Keratinocyte (primary cell): ENCODE measurements around the gene CCT3. TPM values are rescaled to one million over a fixed set of nuclear protein-coding genes. Genes with fewer than 3 reads are reported as not detected.
"Not testable (repeated sequence)": the region's sequence is repeated elsewhere in the genome, so short reads cannot be mapped to it uniquely, and the experiment has no call there.

Experiments
- DNase-seq: peaks from one replicate; pipeline ENCODE4 v3.0.0-alpha.2; 2011; ENCODE audit warnings: low read depth, missing footprints, low spot score
- FAIRE-seq: peaks from 2 replicates; lab custom pipeline; 2011; peaks lifted over from hg19 to GRCh38; lab: Jason Lieb, UNC
- H2AFZ ChIP-seq: 2 replicates; pipeline ENCODE4 v1.6.0; 2012; ENCODE audit warnings: low read length, control low read depth, inconsistent platforms; ENCODE audit not compliant: control insufficient read depth
- H3K27ac ChIP-seq: 2 replicates; pipeline ENCODE4 v1.5.1; 2011; ENCODE audit warnings: low read length; ENCODE audit not compliant: control insufficient read depth, insufficient read depth
- H3K27me3 ChIP-seq: 3 replicates; pipeline ENCODE4 v1.6.0; 2011; ENCODE audit warnings: low read length; ENCODE audit not compliant: control insufficient read depth, insufficient read depth; ENCODE audit errors: extremely low read depth
- H3K36me3 ChIP-seq, 2 experiments: 2 replicates in 1 of 2; 3 replicates in 1 of 2; pipeline ENCODE4 v1.5.1; 2011; ENCODE audit warnings: low read length in 2 of 2, mild to moderate bottlenecking in 1 of 2; ENCODE audit not compliant: control insufficient read depth in 2 of 2, insufficient read depth in 2 of 2; ENCODE audit errors: extremely low read depth in 1 of 2
- H3K4me1 ChIP-seq: 3 replicates; pipeline ENCODE4 v1.5.1; 2011; ENCODE audit warnings: low read length; ENCODE audit not compliant: control insufficient read depth, insufficient read depth; ENCODE audit errors: extremely low read depth
- H3K4me2 ChIP-seq: 3 replicates; pipeline ENCODE4 v1.6.0; 2011; ENCODE audit warnings: low read depth, low read length; ENCODE audit not compliant: control insufficient read depth, insufficient read depth; ENCODE audit errors: extremely low read depth
- H3K4me3 ChIP-seq, 3 experiments: fragments of 200-600 bp in 1 of 3; sonication (generic) in 1 of 3; 2 replicates in 2 of 3; 3 replicates in 1 of 3; pipeline ENCODE4 v1.5.1; 2011 to 2016; ENCODE audit warnings: low read length in 3 of 3, mild to moderate bottlenecking in 3 of 3, control low read depth in 2 of 3, inconsistent platforms in 1 of 3, low read depth in 1 of 3, mixed read lengths in 1 of 3, mixed run types in 1 of 3, moderate library complexity in 1 of 3; ENCODE audit not compliant: control insufficient read depth in 2 of 3, insufficient read depth in 2 of 3; ENCODE audit errors: extremely low read depth in 1 of 3
- H3K79me2 ChIP-seq: 2 replicates; pipeline ENCODE4 v1.6.0; 2012; ENCODE audit warnings: low read length; ENCODE audit not compliant: control insufficient read depth, insufficient read depth
- H3K9ac ChIP-seq: 3 replicates; pipeline ENCODE4 v1.6.0; 2011; ENCODE audit warnings: low read length; ENCODE audit not compliant: control insufficient read depth, insufficient read depth; ENCODE audit errors: extremely low read depth
- H3K9me1 ChIP-seq: 3 replicates; pipeline ENCODE4 v1.6.0; 2011; ENCODE audit warnings: low read length; ENCODE audit not compliant: control insufficient read depth, insufficient read depth; ENCODE audit errors: extremely low read depth
- H3K9me3 ChIP-seq: 2 replicates; pipeline ENCODE4 v1.5.1; 2012; ENCODE audit warnings: low read depth, low read length; ENCODE audit not compliant: control insufficient read depth
- H4K20me1 ChIP-seq: 3 replicates; pipeline ENCODE4 v1.6.0; 2011; ENCODE audit warnings: low read length; ENCODE audit not compliant: control insufficient read depth, insufficient read depth; ENCODE audit errors: extremely low read depth
- EZH2 ChIP-seq: IDR thresholded peaks from one replicate; pipeline ENCODE4 v1.6.1; 2012; ENCODE audit warnings: inconsistent platforms, mild to moderate bottlenecking, low read length, moderate library complexity
- dilution Hi-C: fragments of 300-500 bp; cut with MboI; formaldehyde crosslinking; loops from one replicate; pipeline ENCODE4 v1.7.0; 2020; ENCODE audit warnings: low sequenced_read_pairs; ENCODE audit not compliant: extremely low pct_ligation_motif_present
- polyA plus RNA-seq, 5 experiments: library from polyadenylated mRNA; depleted of rRNA in 3 of 5; stranded (reverse) in 3 of 5; stranded (forward) in 1 of 5; unstranded in 1 of 5; fragments of >200 nt; gene quantifications; 1 replicate in 1 of 5; 2 replicates in 3 of 5; 3 replicates in 1 of 5; pipeline versions ENCODE4 v1.2.1 to v1.2.3, GENCODE V29; 2011 to 2012; ENCODE audit warnings: missing spikeins in 2 of 5, low read depth in 1 of 5, low replicate concordance in 1 of 5
- TF ChIP-seq, protein P1 (sequence below), 3 experiments: IDR thresholded peaks in 1 of 3; conservative IDR thresholded peaks in 1 of 3; optimal IDR thresholded peaks in 1 of 3; 2 replicates in 2 of 3; 3 replicates in 1 of 3; pipeline versions ENCODE3 to v1.5.1; 2011; ENCODE audit warnings: low read length in 3 of 3, mild to moderate bottlenecking in 3 of 3, moderate library complexity in 2 of 3, control low read depth in 1 of 3, inconsistent platforms in 1 of 3; ENCODE audit not compliant: insufficient read depth in 2 of 3; ENCODE audit errors: extremely low read depth in 1 of 3

The CCT3 gene
- polyA plus RNA-seq, 1 donor (not counting 4 experiments of a cell fraction or from before 2014, with no cell fraction given) = 530 TPM

DNA sequence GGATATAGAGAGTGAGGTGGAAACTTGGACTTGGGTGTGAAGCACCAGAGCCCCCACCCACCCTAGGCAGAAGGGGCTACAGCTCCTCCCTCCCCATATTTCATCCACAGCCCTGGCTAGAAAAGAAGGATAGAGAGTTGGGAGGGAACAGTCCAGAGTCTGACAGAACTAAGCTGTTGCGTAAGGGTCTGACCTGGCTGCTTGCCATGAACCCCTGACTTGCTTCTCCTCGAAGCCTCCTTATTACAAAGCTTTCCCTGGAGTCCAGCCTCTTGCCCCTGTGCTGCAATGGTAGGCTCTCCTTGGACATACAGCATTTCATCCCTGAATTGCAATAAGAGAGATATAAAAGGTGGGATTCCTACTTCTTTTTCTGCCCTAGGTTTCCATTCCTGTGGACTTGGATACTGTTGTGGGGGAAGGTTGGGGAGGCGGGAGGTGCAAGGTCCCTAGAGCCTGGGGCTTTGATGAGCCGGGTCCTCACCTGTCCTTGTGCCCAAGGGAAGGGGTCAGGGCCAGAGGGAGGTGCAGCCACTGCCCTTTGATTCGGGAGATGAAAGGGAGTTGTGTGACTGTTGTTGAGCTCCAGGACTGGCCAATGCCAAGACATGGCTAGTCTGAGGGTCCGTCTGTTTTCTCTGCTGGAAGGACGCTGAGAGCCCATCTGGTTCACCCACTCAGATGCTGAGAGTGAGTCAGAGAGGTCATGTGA, 33.6 kb upstream of the CCT3 start:
- no peak for FAIRE-seq

DNA sequence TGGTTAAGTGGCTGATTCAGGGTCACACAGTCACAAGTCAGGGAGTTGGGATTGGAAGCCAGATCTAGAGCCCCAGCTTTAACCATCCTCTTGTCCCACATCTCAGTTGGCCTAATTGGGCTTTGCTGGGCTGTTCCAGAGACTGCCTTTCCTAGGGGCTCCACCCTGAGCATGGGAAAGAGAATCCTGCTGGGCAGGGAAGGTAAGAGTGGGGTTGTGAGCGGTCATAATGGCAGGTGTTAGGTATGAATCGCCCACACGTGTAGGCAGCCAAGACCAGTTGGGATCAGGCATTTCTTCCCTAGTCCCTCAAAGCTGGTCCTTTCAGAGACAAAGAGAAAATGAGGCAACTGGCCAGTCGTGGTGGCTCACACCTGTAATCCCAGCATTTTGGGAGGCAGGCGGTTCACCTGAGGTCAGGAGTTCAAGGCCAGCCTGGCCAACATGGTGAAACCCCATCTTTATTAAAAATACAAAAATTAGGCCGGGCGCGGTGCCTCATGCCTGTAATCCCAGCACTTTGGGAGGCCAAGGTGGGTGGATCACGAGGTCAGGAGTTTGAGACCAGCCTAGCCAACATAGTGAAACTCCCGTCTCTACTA, 31.7 kb upstream of the CCT3 start:
- H3K9ac ChIP-seq, H3K9me1 ChIP-seq, H3K9me3 ChIP-seq, H3K4me1 ChIP-seq, FAIRE-seq, H3K27ac ChIP-seq, H3K79me2 ChIP-seq, H3K36me3 ChIP-seq, dilution Hi-C loops, H2AFZ ChIP-seq, H4K20me1 ChIP-seq, DNase-seq: not testable (repeated sequence)
- Histone ChIP-seq H3K27me3 (peaks cover 28% of the 10 kb centered on the region), H3K4me3 (peak overlapping the region in 1 of 3 experiments; percentile 64), H3K4me2 (peak overlapping the region; percentile 80)

More for the DNA sequence above, 33.6 kb upstream of the CCT3 start:
- Histone ChIP-seq H3K27ac (no peak overlapping the region), H2AFZ (no peak overlapping the region), H3K9me1 (no peaks in the 10 kb centered on the region), H4K20me1 (no peaks in the 10 kb centered on the region), H3K9me3 (no peaks in the 10 kb centered on the region), H3K36me3 (no peaks in the 10 kb centered on the region), H3K4me2 (no peak overlapping the region), H3K79me2 (no peaks in the 10 kb centered on the region), H3K4me3 (no peak overlapping the region), H3K4me1 (no peaks in the 10 kb centered on the region), H3K9ac (no peak overlapping the region), H3K27me3 (peaks cover 16% of the 10 kb centered on the region)
- TF ChIP-seq EZH2 = no peak
- dilution Hi-C loops = no loop called here
- DNase-seq = no peak

DNA sequence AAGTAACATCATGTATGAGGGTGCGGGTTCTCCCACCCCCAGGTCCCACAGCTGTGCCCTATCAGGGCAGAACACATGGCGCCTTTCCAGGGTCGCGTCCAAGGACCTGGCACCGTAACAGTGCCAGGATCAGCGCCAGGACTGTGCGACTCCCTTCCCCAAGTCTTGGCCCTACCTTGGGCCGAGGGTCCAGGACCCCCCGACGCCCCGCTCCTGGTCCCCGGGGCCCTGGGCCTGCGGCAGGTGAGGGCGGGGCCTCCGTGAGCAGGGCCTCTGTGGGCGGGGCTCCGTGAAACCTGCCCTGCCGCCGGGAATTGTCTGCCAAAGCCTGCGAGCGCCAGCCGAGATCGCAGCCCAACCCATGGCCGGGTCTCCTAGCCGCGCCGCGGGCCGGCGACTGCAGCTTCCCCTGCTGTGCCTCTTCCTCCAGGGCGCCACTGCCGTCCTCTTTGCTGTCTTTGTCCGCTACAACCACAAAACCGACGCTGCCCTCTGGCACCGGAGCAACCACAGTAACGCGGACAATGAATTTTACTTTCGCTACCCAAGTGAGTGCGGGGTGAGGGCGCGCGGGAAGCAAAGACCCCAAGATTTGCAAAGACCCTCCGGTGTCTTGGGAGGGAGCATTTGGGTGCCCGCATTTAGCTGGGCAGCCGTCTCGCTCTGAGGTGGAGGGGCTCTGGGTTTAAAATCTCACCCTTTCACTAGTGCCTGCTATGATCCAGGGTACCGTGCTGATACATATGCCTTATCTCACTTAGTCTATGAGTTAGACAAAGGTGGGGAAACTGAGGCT, 31.0 kb upstream of the CCT3 start, which contains the start of gene RHBG:
RHBG (plus strand) TSS at position 323 of the 796 bp plus-strand sequence; CDS start at position 362, 39 bp downstream.
- Histone ChIP-seq H3K9me1 (no peaks in the 10 kb centered on the region), H3K9ac (peak within 1 kb of the TSS; percentile 32), H3K4me2 (peak within 1 kb of the TSS; percentile 80), H3K4me1 (no peaks in the 10 kb centered on the region), H3K36me3 (no peaks in the 10 kb centered on the region), H3K4me3 (peak within 1 kb of the TSS; percentile 41 to 64 (median 60)), H3K27me3 (peaks cover 31% of the 10 kb centered on the region), H3K79me2 (no peaks in the 10 kb centered on the region), H3K9me3 (no peaks in the 10 kb centered on the region), H4K20me1 (no peaks in the 10 kb centered on the region), H3K27ac (no peak within 1 kb of the TSS), H2AFZ (peak within 1 kb of the TSS; percentile 80)
- TF ChIP-seq, protein P1, sequence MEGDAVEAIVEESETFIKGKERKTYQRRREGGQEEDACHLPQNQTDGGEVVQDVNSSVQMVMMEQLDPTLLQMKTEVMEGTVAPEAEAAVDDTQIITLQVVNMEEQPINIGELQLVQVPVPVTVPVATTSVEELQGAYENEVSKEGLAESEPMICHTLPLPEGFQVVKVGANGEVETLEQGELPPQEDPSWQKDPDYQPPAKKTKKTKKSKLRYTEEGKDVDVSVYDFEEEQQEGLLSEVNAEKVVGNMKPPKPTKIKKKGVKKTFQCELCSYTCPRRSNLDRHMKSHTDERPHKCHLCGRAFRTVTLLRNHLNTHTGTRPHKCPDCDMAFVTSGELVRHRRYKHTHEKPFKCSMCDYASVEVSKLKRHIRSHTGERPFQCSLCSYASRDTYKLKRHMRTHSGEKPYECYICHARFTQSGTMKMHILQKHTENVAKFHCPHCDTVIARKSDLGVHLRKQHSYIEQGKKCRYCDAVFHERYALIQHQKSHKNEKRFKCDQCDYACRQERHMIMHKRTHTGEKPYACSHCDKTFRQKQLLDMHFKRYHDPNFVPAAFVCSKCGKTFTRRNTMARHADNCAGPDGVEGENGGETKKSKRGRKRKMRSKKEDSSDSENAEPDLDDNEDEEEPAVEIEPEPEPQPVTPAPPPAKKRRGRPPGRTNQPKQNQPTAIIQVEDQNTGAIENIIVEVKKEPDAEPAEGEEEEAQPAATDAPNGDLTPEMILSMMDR (optimal IDR thresholded peaks at IDR 0.05 in 1 of 3, IDR thresholded peaks at IDR 0.05 in 1 of 3, conservative IDR thresholded peaks at IDR 0.05 in 1 of 3; ENCODE audit: extremely low read depth in 1 of 3, insufficient read depth in 2 of 3, low read length in 3 of 3) = no peak
- no peak for TF ChIP-seq EZH2
- no peak for DNase-seq
- dilution Hi-C loops = no loop called here
- FAIRE-seq = no peak
